SKM-1 treated with dmso at 0.1 percent for 144 hours (cell line): ENCODE results near the gene DISP2.

ENCODE experiments used
- DNase-seq: peaks from one replicate; lab custom pipeline; 2025; ENCODE audit not compliant: unreplicated experiment; lab: John Stamatoyannopoulos, UW

Gene DISP2

DNA sequence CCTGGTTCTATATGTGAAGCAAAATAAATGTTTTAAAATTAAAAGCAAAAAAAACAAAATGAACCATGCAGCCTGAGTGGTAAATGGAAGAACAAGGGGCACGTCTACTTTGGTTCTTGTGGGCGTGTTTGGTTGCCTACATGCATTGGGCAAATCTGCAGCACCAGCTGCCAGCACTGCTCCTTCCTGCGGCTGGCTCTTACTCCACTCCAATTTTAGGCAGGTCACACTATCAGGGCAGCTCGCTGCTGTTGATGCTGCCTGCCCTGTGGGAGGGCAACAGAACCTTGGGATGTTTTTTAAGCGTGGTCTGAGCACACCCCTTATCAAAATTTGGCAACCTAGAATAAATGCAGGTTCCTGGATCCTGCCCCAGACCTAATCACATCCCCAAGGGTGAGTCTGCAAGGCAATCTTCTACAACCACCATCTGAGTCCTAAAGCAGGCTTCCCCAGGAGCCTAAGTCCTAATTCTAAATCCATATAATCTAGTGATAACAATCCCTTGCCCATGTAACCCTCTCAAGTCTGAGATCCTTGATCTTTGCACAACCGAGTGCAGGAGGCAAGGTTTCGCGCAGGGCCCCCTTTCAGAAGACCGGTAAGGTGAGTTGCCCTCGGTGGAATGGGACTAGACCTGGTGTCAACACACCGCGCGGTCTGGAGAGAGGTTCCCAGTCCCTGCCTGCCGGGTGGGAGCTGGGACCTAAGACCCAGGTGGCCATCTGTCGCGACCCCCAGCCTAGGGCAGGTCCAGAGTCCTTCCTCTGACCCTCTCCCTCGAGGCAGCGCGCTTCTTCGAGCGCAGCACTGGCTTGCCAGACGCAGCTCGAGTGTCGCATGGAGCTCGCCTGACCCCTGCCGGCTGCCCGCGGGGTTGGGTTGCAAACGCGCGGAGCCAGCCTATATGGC lies 63.5 kb downstream of the DISP2 start:
- peak; percentile 30 for DNase-seq

DNA sequence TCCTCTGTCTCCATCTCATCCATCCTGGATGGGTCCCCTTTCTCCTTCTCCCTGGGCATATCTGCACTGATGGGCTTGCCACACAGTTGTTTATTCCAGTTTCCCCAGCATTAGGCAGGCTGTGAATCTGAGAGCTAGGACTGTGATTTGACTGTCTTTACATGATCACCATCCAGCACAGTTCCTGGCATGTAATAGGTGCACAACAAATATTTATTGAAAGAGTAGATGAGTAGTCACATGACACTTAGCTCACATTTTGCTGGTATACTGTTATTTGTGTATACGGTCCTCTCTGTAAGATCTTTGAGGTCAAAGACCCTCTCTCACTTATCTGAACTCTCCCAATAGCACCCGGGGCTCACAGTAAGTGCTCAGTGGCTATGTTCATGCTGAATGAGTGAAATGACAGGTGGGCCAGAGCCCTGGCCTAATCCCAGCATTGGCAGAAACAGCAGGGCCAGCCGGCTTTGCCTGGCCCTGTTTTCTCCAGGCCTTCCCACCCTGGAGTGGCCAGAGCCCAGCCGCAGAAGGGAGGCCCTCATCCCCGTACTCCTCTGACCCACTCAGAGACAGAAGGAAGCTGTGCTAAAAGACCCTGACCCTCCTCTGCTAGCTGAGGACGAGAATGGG lies 66.6 kb downstream of the DISP2 start:
- DNase-seq = no peak

- no peak for DNase-seq
Measured at GRCh38 chr15:40425681-40426080, 67.7 kb downstream of the DISP2 start.

DNA sequence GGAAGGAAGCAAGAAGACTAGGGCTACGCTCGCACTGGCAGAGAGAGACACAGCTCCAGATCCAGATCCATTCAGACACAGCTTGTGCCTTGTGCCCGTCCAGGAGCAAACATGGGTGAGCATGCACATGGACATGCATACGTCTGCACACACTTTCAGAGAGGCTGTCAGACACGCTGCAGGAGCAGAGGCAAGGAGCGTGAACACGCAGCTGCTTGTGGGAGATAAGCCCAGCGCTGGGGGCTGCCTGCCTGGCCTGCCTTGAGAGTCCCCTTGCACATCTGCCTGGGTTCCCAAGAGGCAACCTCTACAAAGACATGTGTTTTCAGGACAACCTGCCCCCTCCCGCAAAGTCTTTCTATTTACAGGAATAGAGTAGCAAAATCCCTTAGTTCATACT lies 69.2 kb downstream of the DISP2 start:
- no peak for DNase-seq

GRCh38 chr15:40428185-40428584 lies 70.2 kb downstream of the DISP2 start:
- no peak for DNase-seq
